ENCODE data around the gene ALG8.
"Not testable (repeated sequence)": the region's sequence is repeated elsewhere in the genome, so short reads cannot be mapped to it uniquely, and the experiment has no call there.

The ALG8 gene

GRCh38 chr11:78099666-78100065, 39.8 kb downstream of the ALG8 start:
- DNase-seq = no peak

- no peak for DNase-seq
Observed at GRCh38 chr11:78097666-78098385, 41.6 kb downstream of the ALG8 start.

DNA sequence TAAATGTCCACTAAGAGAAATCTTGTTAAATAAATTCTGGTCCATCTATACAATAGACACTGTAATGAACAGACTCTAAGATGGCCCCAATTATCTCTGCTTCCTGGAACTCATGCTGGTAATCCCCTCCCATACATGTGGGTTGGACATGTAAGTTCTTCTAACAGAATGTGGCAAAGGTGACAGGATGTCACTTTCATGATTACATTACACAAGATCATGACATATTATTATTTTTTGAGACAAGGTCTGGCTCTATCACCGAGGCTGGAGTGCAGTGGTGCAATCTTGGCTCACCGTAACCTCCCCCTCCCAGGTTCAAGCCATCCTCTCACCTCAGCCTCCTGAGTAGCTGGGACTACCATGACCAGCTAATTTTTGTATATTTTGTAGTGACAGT, 45.2 kb downstream of the ALG8 start:
- DNase-seq = no peak

GRCh38 chr11:78086521-78087074, 52.8 kb downstream of the ALG8 start:
- DNase-seq = not testable (repeated sequence)

GRCh38 chr11:78085972-78086371, 53.5 kb downstream of the ALG8 start:
- peak; percentile 1 for DNase-seq

DNA sequence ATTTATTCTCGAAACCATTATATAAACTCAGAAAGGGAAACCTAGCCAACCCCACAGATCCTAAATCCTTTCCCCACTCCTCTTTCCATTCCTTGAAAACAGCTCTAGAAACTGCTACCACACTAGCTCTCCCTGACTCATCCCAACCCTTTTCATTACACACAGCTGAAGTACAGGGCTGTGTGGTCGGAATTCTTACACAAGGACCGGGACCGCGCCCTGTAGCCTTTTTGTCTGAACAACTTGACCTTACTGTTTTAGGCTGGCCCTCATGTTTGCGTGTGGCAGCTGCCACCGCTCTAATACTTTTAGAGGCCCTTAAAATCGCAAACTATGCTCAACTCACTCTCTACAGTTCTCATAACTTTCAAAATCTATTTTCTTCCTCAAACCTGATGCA, 54.9 kb downstream of the ALG8 start:
- not testable (repeated sequence) for DNase-seq

DNA sequence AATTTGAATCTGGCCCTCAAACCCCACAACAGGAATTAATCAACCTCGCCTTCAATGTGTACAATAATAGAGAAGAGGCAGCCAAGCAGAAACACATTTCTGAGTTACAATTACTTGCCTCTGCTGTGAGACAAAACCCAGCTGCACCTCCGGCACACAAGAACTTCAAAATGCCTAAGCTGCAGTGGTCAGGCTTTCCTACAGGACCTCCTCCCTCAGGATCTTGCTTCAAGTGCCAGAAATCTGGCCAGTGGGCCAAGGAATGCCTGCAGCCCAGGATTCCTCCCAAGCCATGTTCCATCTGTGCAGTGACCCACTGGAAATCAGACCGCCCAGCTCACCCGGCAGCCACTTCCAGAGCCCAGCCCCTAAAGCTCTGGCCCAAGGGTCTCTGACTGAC, 56.4 kb downstream of the ALG8 start:
- DNase-seq = no peak

GRCh38 chr11:78082146-78082545, 57.3 kb downstream of the ALG8 start:
- DNase-seq = no peak

DNA sequence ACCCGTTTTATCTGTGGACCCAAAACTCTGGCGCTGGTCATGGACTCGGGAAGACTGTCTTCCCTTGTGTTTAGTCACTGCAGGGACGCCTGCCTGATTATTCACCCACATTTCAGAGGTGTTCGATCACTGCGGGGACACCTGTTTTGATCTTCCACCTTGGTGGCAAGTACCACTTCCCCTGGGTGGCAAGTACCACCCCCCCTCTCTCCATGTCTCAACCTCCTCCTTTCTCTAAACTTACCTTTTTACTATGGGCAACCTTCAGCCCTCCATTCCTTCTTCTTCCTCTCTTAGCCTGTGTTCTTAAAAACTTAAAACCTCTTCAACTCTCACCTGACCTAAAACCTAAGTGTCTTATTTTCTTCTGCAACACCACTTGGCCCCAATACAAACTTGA, 57.8 kb downstream of the ALG8 start:
- no peak for DNase-seq

DNA sequence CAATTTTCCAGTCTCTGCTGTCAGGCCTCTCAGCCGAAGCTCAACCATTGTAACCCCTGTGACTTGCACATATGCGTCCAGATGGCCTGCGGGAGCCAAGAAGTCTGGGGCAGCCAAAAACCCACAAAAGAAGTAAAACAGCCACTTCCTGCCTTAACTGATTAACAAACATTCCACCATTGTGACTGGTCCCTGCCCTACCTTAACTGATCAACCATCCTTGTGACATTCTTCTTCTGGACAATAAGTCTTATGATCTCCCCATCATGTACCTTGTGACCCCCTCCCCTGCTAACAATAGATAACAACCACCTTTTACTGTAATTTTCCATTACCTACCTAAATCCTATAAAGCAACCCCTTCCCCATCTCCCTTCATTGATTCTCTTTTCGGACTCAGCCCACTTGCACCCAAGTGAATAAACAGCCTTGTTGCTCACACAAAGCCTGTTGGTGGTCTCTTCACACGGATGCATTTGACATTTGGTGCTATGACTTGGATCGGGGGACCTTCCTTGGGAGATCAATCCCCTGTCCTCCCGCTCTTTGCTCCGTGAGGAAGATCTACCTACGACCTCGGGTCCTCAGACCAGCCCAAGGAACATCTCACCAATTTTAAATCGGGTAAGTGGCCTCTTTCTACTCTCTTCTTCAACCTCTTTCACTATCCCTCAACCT, 58.5 kb downstream of the ALG8 start:
- DNase-seq = no peak

DNA sequence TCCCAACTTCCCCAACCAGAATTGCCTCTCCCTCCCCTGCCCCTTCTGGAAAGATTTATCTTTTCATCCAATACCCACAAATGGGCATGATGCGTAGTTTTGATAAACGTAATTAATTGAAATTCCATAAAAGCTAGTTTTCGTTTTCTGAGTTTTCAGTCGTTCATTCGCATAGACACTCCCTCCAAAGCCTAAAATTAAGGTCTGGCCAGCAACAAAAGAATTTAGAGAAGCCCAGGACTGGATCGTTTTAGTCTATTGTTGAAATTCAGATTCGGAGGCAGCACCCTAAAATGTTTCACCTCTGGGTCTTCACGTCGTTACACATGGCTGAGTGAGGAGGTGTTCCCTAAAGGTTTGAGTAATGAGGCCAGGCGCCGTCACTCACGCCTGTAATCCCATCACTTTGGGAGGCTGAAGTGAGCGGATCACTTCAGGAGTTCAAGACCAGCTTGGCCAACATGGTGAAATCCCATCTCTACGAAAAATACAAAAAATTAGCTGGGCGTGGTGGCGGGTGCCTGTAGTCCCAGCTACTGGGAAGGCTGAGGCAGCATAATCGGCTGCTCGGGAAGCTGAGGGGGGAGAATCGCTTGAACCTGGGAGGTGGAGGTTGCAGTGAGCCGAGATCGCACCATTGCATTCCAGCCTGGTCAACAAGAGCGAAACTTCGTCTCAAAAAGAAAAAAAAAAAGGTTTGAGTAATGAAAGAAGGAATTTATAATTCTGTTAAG, 59.2 kb downstream of the ALG8 start:
- no peak for DNase-seq

DNA sequence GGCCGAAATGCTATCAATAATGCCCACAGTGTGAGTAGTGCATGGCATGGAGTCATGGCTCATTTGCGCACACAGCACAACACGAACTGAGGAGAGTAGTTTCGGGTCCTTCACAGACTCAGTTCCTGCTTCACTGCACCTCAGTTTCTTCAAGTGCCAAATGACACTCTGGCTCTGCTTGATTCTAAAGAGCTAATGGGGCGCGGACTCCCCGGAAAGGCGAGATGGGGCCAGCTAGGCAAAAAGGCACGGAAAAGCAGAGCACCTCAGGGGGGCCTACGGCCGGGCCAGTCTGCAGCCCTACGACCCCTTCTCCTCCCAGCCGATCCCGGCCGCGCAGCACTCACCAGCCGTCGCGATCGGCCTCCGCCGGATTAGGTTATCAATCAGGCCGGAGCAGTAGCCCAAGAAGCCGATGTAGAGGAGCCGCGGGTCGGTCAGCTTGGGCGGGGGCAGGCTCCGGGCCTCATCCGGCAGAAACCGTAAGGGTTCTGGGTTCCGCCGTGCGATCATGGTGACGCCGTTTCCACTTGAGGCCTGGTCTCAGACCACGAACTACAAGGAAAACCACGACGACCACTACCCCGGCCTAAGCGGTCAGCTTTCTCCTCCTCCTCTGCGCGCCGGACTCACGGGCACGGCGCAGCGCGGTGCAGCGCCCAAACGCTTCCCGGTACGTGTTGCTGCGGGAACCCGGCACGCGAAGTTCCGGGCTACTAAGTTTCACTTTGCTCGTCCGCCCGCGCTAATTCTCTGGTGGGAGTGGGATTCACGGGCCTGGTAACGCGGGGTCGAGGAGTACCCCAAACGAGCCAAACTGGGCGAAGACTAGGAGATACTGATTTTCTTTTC, 60.0 kb downstream of the ALG8 start, which contains the start of gene NDUFC2:
NDUFC2 (minus strand) TSS at position 631 of the 852 bp plus-strand sequence; CDS start at position 513, 118 bp downstream.
- DNase-seq = peak; percentile 13

- no peak for DNase-seq
Observed at GRCh38 chr11:78078218-78079167, 60.9 kb downstream of the ALG8 start.

DNA sequence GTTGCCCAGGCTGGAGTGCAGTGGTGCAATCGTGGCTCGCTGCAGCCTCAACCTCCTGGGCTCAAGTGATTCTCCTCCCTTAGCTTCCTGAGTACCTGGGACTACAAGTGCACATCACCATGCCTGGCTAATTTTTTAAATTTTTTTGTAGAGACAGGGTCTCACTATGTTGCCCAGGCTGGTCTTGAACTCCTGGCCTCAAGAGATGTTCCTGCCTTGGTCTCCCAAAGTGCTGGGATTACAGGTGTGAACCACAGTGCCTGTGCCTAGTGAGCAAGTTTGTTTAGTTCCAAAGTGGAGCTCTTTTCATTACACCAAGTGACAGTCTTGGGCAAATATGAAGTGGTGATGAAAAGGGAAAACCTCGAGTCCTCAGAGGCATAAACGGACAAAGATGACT, 61.8 kb downstream of the ALG8 start:
- not testable (repeated sequence) for DNase-seq

- no peak for DNase-seq
Observed at GRCh38 chr11:78076733-78077403, 62.6 kb downstream of the ALG8 start.

DNA sequence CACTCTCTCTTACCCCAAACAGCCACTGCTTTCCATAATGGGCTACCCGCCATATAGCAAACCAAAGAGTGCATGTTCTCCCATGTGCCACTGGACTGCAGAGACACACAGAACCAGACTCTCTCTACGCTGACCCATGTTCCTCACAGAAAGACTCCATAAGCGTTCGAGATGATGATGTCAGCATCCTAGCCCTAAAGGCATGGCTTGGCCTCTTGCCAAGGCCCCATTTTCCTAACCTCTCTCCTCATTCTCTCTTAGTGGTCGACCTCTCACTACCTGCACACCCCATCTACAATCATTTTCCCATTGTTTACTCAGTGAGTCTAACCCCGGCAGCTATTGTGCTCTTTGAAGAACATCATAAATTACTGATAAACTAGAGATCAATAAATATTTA, 64.7 kb downstream of the ALG8 start:
- peak; percentile 1 for DNase-seq

DNA sequence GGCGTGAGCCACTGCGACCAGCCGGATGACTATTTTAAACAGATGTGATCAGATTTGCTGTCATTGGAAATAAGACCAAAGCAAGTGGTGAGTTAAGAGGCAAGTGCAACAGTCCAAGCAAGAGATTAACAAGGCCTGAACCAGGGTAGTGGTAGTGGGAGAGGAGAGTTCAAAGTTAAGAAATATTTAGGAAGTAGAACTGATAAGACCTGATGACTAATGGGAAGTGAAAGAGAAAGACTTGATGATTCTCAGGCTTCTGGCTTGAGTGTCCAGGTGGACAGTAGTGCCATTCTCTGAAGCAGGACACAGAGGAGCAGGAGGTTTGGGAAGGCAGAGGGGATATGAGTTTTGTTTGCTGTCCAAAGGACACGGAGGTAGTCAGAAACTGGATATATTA, 67.0 kb downstream of the ALG8 start:
- no peak for DNase-seq

GRCh38 chr11:78071717-78072116, 67.7 kb downstream of the ALG8 start:
- no peak for DNase-seq

DNA sequence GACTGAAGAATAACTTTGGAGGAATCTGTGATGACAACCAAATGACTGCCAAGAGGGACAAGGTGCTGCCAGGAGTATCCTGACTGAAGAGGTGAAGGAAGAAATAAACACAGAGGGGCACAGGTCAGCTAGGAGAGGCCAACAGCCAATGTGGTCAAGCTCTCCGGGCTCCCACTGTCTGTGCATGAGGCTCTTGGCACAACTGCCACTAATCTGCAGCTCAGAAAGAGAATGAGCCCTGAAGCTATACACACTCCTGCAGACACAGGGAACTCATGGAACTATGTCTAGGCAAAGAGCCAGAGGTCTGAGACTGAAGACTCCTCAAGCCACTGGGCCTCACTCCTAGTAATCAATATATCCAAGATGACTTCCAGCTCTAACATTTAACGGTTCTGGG, 68.8 kb downstream of the ALG8 start:
- DNase-seq = no peak

DNA sequence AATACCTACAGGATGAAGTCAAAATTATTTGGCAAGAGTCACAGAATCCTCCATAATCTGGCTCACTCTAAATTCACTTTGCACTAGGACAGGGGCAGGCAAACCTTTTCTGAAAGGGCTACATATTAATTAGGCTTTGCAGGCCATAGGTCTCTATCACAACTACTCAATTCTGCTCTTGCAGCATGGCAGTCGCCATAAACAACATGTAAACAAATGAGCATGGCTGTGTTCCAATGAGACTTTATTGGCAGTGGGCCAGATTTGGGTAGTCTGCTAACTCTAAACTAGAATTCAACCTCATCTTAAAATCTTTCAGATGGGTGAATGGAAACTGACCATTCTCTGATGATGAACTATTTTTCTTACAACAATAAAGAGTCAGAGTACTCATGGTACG, 70.0 kb downstream of the ALG8 start:
- DNase-seq = no peak

DNA sequence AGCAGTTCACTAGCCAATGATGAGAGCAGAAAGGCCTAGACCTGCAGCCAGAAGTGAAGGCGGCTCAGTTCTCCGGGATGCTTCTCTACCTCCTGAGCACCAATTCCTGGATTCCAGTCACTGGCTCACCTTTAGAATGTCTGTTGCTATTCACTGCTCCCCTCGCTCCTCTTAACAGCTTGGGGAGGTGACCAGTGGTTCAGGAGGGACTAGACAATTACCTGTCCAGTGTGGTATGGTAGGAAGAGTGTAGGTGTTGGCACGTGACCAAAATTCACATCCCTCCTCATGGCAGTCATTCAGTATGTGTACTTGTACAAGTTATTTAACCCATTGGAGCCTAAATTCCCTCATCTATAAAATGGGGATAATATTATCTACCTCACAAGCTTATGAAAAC, 71.7 kb downstream of the ALG8 start:
- no peak for DNase-seq
